Rectal smooth muscle tissue (tissue), 1 donor: Measurements from ENCODE around the gene REV1.
"Not testable (repeated sequence)": the region's sequence is repeated elsewhere in the genome, so short reads cannot be mapped to it uniquely, and the experiment has no call there.

Experiments
- H3K27ac ChIP-seq: one replicate; pipeline ENCODE4 v1.7.0; 2013; ENCODE audit warnings: low read depth, low read length, inconsistent platforms
- H3K27me3 ChIP-seq: one replicate; pipeline ENCODE4 v1.7.0; 2013; ENCODE audit warnings: low read length; ENCODE audit not compliant: control insufficient read depth, insufficient read depth
- H3K36me3 ChIP-seq: one replicate; pipeline ENCODE4 v1.7.0; 2013; ENCODE audit warnings: low read length; ENCODE audit not compliant: control insufficient read depth, insufficient read depth
- H3K4me1 ChIP-seq: one replicate; pipeline ENCODE4 v1.7.0; 2013; ENCODE audit warnings: low read length; ENCODE audit not compliant: control insufficient read depth, insufficient read depth
- H3K4me3 ChIP-seq: one replicate; pipeline ENCODE4 v1.7.0; 2013; ENCODE audit warnings: low read length
- H3K9ac ChIP-seq: one replicate; pipeline ENCODE4 v1.7.0; 2013; ENCODE audit warnings: low read length

Gene REV1

DNA sequence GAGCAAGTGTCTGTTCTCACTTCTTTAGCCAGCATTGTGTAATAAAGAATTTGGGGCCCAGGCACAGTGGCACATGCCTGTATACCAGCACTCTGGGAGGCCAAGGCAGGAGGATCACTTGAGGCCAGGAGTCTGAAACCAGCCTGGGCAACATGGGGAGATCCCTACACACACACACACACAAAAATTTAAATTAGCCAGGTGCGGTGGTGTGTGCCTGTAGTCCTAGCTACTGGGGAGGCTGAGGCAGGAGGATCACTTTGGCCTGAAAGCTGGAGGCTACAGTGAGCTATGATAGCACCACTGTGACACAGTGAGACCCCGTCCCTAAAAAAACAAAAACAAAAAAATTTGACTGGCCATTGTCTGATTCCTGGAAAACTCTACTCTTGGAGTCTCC, 8.3 kb downstream of the REV1 start:
- Histone ChIP-seq H3K4me3 (no peak overlapping the region), H3K36me3 (no peaks in the 10 kb centered on the region), H3K27ac (no peak overlapping the region), H3K4me1 (peaks cover 7% of the 10 kb centered on the region), H3K9ac (no peak overlapping the region), H3K27me3 (no peaks in the 10 kb centered on the region)

DNA sequence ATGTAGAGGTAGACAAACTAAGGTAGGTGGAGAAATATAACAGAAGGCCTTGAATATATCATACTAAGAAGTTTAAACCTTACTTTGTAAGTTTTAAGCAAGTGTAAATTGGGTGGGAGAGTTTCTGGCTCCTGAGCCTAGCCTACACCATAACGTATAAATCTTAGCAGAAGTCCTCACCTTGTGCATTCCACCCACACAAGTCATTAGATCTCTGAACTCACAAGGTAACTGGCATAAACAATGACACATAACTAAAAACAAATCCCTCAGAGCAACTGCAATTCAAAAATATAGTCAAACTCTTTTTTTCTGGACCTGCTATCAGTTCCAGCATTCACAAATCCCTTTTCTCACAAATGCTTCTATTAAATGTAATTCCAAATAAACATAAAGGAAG, 9.4 kb downstream of the REV1 start:
- H3K9ac ChIP-seq: no peak overlapping the region
- no peak overlapping the region for H3K4me3 ChIP-seq
- H3K4me1 ChIP-seq: peaks cover 7% of the 10 kb centered on the region
- no peak overlapping the region for H3K27ac ChIP-seq
- no peaks in the 10 kb centered on the region for H3K36me3 ChIP-seq
- no peaks in the 10 kb centered on the region for H3K27me3 ChIP-seq

DNA sequence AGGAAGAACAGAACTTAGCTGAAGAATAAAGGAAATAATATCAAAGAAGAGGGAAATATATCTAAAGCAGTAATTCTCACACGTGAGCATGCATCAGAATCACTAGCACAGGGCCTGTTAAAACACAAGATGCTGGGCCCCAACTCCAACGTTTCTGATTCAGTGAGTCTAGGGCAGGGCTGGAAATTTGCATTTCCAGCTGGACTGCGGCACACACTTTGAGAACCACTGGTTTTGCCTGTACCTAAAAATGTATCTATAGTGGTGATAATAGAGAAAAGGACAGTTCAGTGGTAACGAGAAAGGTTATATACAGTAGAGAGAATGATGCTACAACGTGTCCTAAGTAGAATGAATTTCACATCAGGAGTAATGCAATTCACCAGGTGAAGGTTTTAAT, 11.2 kb downstream of the REV1 start:
- Histone ChIP-seq H3K27ac (no peak overlapping the region), H3K36me3 (no peaks in the 10 kb centered on the region), H3K9ac (no peak overlapping the region), H3K4me1 (peaks cover 7% of the 10 kb centered on the region), H3K27me3 (no peaks in the 10 kb centered on the region), H3K4me3 (no peak overlapping the region)

DNA sequence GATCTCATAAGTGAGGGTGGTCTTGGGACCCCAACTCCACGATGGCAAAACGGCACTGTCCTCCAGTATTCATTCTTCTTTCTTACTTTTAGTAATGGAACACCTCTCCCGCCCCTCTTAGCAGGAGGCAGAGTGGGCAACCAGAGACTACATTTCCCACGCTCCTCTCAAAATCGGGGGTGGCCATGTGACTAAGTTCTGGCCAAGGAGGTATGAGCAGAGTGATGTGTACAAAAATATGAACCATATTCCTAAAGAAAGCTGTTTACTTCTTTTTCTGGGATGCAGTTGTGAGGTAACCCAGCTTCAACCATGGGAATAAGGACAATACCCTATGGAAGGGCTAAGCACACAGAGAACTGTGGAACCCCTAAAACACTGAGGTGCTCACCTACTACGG, 12.8 kb downstream of the REV1 start:
- no peak overlapping the region for H3K27ac ChIP-seq
- no peak overlapping the region for H3K9ac ChIP-seq
- no peak overlapping the region for H3K4me3 ChIP-seq
- H3K4me1 ChIP-seq: peaks cover 9% of the 10 kb centered on the region
- H3K27me3 ChIP-seq: no peaks in the 10 kb centered on the region
- no peaks in the 10 kb centered on the region for H3K36me3 ChIP-seq

DNA sequence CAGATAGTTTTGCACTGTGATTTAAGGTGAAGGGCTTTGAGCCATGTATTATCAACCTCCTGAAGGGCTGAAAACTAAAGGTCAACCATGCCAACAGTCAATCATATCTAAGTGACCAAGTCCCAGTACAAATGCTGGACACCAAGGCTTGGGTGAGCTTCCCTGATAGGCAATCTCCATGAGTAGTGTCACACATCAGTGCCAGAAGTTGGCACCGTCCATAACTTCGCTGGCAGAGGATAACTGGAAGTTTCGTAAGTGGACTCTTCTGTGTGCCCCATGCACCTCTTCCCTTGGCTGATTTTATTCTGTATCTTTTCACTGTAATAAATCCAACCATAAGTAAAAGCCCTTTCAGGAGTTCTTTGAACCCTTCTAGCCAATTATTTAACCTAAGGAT, 13.2 kb downstream of the REV1 start:
- no peak overlapping the region for H3K27ac ChIP-seq
- peaks cover 8% of the 10 kb centered on the region for H3K4me1 ChIP-seq

DNA sequence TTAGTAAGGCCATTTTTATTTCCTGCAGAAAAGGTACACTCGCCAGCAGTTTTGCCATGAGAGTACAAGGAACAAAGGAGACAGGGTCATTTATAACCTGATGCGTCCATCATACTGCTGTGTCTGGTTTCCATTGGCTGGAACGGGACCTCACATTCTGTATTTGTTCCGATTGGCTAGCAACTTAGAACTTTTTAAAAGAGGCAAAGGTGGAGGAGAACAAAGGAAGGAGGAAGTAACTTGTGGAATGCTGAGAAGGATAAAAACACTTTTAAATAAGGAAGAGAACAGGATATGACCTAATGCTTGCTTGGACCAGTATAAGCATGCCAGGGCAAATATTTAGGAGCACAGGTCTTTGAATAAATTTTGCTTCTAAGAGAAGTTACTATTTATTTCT, 14.7 kb downstream of the REV1 start:
- H3K27me3 ChIP-seq, H3K4me1 ChIP-seq, H3K27ac ChIP-seq, H3K9ac ChIP-seq, H3K4me3 ChIP-seq, H3K36me3 ChIP-seq: not testable (repeated sequence)

More for the DNA sequence above, 13.2 kb downstream of the REV1 start:
- Histone ChIP-seq H3K4me3 (no peak overlapping the region), H3K36me3 (no peaks in the 10 kb centered on the region), H3K27me3 (no peaks in the 10 kb centered on the region), H3K9ac (no peak overlapping the region)

DNA sequence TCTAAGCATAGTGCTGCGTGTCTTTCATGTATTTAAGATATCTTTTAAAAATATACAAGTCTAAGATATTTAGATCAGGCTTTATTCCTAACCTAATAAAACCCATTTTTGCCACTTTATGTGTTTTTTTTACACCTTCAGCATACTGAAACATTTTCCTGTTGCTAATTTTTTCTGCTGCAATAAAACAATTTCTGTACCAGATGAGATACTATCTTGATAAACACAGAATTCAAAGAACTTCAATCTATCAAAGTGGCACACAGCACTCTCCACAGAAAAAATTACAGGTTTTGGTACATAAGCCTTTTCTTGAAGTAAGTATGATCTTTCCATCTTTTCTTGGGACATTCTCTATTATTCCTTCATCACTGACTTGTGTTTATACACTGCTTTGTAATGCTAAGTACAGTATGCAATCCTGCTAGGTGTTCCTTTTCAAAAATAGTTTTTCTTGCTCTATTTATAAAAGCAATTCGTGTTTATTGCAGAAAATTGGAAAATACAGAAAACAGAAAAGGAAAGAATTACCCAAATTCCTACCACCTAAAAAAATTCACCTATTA, 16.2 kb downstream of the REV1 start:
- H3K4me3 ChIP-seq: no peak overlapping the region
- no peaks in the 10 kb centered on the region for H3K27me3 ChIP-seq
- no peak overlapping the region for H3K9ac ChIP-seq
- H3K27ac ChIP-seq: no peak overlapping the region
- peaks cover 5% of the 10 kb centered on the region for H3K4me1 ChIP-seq
- no peaks in the 10 kb centered on the region for H3K36me3 ChIP-seq

DNA sequence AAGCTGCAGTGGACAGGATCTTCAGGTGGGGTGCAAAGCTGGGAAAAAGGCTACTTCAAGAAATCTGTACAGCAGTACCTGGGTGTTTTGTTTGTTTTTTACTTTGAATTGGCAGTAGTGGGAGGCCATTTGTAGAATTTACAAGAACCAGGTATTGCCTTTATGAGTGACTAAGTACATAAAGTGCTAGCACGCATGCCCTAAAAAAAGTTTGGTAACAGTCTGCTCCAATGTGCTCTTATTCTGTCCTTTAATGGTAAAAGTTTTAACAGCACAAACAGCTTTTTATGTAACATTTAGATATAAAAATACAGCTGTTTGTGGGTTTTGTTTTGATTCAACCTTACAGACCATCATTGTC, 17.2 kb downstream of the REV1 start:
- Histone ChIP-seq H3K9ac (no peak overlapping the region), H3K4me3 (no peak overlapping the region), H3K36me3 (no peaks in the 10 kb centered on the region), H3K27me3 (no peaks in the 10 kb centered on the region), H3K4me1 (peaks cover 5% of the 10 kb centered on the region), H3K27ac (no peak overlapping the region)

DNA sequence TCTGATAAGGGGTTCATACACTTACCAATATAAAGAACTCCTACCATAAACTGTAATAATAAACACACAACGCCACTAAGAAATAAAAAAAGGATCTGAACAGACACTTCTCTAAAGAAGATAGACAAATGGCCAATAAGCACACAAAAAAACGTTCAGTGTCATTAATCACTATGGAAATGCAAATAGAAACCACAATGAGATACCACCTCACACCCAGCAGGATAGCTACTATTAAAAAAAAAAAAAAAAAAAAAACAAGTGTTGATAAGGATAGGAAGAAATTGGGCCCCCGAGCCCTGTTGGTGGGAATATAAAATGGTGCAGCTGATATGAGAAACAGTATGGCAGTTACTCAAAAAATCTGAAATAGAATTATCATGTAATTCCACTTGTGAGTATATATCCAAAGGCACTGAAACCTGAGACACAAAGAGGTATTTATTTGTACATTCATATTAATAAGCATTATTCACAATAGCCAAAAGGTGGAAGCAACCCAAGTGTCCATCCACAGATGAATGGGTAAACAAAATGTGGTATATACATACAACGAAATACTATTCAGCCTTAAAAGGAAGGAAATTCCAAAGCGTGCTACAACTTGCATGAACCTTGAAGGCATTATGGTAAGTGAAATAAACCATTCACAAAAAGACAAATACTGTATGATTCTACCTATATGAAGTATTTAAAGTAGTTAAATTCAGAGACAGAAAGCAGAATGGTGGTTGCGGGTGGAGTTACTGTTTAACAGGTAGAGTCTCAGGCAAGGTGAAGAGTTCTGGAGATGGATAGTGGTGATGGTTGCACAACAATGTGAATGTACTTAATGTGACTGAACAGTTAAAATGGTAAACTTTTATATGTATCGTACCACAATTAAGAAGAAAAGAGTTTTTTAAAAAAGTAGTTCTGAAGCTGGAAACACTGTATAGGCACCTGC, 17.9 kb downstream of the REV1 start:
- no peak overlapping the region for H3K4me3 ChIP-seq
- no peak overlapping the region for H3K27ac ChIP-seq
- no peak overlapping the region for H3K9ac ChIP-seq
- no peaks in the 10 kb centered on the region for H3K36me3 ChIP-seq
- H3K4me1 ChIP-seq: peaks cover 5% of the 10 kb centered on the region
- no peaks in the 10 kb centered on the region for H3K27me3 ChIP-seq

DNA sequence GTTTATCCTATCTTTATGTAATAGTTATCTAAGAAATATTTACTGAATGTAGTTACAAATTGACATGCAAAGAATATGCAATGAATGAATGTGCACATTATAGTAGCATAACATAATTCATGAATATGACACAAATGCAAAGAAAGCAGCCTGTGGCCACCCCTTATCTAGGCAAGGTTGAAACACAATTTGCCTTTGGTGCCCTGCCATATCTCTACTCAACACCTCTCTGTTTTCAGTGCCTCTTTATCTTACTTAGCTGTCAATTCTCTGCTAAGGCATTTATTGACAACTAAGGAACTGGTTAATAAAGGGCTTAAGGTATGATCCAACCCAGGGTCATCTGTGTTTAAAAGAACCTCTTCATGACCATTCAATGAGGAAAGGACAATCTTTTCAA, 18.9 kb downstream of the REV1 start:
- no peak overlapping the region for H3K9ac ChIP-seq
- no peak overlapping the region for H3K27ac ChIP-seq
- no peak overlapping the region for H3K4me3 ChIP-seq
- H3K4me1 ChIP-seq: peaks cover 5% of the 10 kb centered on the region
- H3K36me3 ChIP-seq: no peaks in the 10 kb centered on the region
- H3K27me3 ChIP-seq: no peaks in the 10 kb centered on the region

DNA sequence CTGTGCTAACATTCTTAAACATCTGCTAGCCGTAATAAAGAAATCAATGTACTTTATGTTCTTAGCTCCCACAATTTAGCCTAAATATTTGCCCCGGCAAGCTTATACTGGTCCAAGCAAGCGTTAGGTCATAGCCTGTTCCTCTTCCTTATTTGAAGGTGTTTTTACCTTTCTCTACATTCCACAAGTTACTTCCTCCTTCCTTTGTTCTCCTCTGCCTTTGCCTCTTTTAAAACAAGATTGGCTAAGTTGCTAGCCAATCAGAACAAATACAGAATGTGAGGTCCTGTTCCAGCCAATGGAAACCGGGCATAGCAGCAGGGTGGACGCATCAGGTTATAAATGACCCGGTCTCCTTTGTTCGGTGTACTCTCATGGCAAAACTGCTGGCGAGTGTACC, 19.4 kb downstream of the REV1 start:
- not testable (repeated sequence) for H3K4me3 ChIP-seq, H3K4me1 ChIP-seq, H3K27me3 ChIP-seq, H3K9ac ChIP-seq, H3K27ac ChIP-seq, H3K36me3 ChIP-seq

DNA sequence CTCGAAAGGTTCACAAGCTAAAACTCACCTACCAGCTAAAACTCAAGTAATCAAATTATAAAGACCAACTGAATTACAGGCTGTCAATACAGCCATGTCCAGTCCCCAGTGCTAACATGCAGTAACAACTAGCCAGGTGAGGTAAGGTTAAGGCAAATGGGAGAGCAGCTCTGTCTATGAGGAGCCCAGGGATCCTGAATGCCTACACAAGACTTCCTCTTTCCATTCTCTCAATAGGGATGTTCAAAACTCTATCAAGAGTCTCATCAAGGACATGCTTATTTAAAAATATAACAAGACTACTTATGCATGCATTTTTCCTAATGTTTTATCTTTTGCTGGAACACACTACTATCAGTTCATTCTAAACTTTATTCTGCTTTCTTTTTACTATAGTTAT, 20.4 kb downstream of the REV1 start:
- Histone ChIP-seq H3K4me3 (no peak overlapping the region), H3K27ac (no peak overlapping the region), H3K9ac (no peak overlapping the region), H3K27me3 (no peaks in the 10 kb centered on the region), H3K36me3 (no peaks in the 10 kb centered on the region), H3K4me1 (peaks cover 5% of the 10 kb centered on the region)

DNA sequence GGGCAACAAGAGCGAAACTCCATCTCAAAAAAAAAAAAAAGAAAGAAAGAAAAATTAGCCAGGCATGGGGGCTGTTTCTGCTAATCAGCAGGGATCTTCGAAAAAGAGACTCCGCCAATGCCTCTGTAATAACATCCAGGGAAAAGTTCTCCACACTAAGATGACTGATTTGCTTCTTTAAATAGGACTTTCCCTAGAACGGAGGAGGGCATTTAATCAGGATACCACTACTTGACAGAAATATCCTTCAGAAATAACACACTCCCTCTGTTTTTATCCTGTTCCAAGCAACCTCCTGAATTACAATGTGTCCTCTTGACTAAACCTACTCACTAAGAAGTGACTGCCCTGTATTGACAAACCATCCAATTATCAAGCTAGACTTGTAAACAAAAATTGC, 21.7 kb downstream of the REV1 start:
- no peak overlapping the region for H3K9ac ChIP-seq
- H3K4me3 ChIP-seq: no peak overlapping the region
- H3K4me1 ChIP-seq: peaks cover 2% of the 10 kb centered on the region
- H3K36me3 ChIP-seq: no peaks in the 10 kb centered on the region
- no peak overlapping the region for H3K27ac ChIP-seq
- no peaks in the 10 kb centered on the region for H3K27me3 ChIP-seq
